ENCODE data around the gene VGLL4. TPM values are rescaled to one million over a fixed set of nuclear protein-coding genes. Genes with fewer than 3 reads are reported as not detected.

Gene VGLL4
- total and polyA plus RNA-seq, 2 donors (not counting 1 experiment from before 2014, with no cell fraction given): 25.8 to 29.0 TPM

DNA sequence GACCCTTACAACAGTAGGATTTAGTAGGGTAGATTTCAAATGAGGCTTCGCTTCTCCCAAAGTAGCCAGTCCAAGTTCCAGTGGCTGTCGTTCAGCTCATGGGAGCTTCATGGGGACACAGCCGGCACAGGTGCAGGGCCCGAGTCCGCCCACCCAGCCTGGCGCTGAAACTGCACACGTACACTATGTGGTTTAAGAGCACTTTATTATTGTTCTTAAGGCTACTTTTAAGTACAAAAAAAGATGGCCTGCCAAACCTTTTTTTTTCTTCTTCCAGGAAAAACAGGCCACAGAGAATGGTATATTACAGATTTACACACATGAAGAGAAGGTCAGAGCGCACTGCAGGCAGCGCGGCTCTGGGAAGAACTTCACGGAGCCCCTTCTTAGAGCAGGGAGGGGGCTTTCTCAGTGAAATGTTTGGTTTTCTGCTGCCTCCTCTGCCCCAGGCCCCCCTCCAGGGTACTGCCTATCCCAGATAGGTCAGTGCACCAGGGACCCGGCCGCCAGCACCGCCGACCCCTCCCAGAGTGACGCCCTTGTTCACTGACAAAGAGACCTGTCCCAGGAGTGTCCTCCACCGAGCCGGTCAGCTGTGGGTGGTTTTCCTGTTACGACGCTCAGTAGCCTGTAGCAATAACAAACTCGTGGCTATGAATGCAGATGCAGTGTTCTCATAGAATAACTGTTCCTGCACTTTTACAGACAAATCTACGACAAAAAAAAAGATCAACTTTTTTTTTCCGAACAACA, 87.7 kb downstream of the VGLL4 start:
- ChIA-PET POLR2A (no interaction called here), CTCF (no interaction called here)
- Histone ChIP-seq H3K27me3 (replicated peaks in 1 of 4; ENCODE audit: control extremely low read depth in 1 of 4, control insufficient read depth in 3 of 4, insufficient read depth in 4 of 4, low read length in 3 of 4) (no peaks in the 10 kb centered on the region), H3K36me3 (replicated peaks in 1 of 2; ENCODE audit: control extremely low read depth in 1 of 2, control insufficient read depth in 1 of 2, extremely low read depth in 1 of 2, insufficient read depth in 2 of 2, low read length in 1 of 2) (peaks cover 0 to 43% of the 10 kb centered on the region in 2 experiments), H2AFZ (ENCODE audit: insufficient read depth, low read depth, low read length, poor library complexity, severe bottlenecking) (no peak overlapping the region), H3K79me2 (ENCODE audit: control insufficient read depth, insufficient read depth, low read length) (no peaks in the 10 kb centered on the region), H3K9ac (ENCODE audit: low read length) (no peak overlapping the region), H4K20me1 (ENCODE audit: control insufficient read depth, insufficient read depth, low read length, poor library complexity, severe bottlenecking) (peaks cover under 1% of the 10 kb centered on the region), H3K27ac (ENCODE audit: low read length in 2 of 2) (no peak overlapping the region), H3K4me1 (ENCODE audit: control insufficient read depth in 2 of 2, insufficient read depth in 2 of 2, low read length in 2 of 2) (no peaks in the 10 kb centered on the region), H3K9me3 (ENCODE audit: control extremely low read depth in 1 of 3, control insufficient read depth in 2 of 3, insufficient read depth in 1 of 3, low read length in 2 of 3) (peaks cover 0 to under 1% (median 0%) of the 10 kb centered on the region in 3 donors), H3K4me2 (replicated peaks; ENCODE audit: low read depth, low read length, poor library complexity, severe bottlenecking) (no peak overlapping the region), H3K4me3 (ENCODE audit: control extremely low read depth in 1 of 5, extremely low read depth in 1 of 5, insufficient read depth in 1 of 5, low read depth in 2 of 5, low read length in 4 of 5) (no peak overlapping the region)
- TF ChIP-seq EZH2 (IDR thresholded peaks at IDR 0.05; ENCODE audit: borderline replicate concordance, insufficient read depth, low read depth, low read length, poor library complexity, severe bottlenecking): no peak
- TF ChIP-seq, protein P1, sequence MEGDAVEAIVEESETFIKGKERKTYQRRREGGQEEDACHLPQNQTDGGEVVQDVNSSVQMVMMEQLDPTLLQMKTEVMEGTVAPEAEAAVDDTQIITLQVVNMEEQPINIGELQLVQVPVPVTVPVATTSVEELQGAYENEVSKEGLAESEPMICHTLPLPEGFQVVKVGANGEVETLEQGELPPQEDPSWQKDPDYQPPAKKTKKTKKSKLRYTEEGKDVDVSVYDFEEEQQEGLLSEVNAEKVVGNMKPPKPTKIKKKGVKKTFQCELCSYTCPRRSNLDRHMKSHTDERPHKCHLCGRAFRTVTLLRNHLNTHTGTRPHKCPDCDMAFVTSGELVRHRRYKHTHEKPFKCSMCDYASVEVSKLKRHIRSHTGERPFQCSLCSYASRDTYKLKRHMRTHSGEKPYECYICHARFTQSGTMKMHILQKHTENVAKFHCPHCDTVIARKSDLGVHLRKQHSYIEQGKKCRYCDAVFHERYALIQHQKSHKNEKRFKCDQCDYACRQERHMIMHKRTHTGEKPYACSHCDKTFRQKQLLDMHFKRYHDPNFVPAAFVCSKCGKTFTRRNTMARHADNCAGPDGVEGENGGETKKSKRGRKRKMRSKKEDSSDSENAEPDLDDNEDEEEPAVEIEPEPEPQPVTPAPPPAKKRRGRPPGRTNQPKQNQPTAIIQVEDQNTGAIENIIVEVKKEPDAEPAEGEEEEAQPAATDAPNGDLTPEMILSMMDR (IDR thresholded peaks at IDR 0.05): no peak
- no peaks in the 10 kb centered on the region for H3K9me3 Mint-ChIP-seq (ENCODE audit: insufficient read depth)
- no peaks in the 10 kb centered on the region for H3K27me3 Mint-ChIP-seq
- 90% methylated on average over 14 of the region's 23 CpGs for WGBS (ENCODE audit: insufficient coverage)
- ATAC-seq (ENCODE audit: low read depth): no peak
- no peak for DNase-seq
- H3K27ac Mint-ChIP-seq: no peak overlapping the region
- H3K4me1 Mint-ChIP-seq: peaks cover 2% of the 10 kb centered on the region
- intact Hi-C loops (cut with micrococcal nuclease): no loop called here
- H3K4me3 Mint-ChIP-seq: no peak overlapping the region

GRCh38 chr3:11555211-11555782, 88.4 kb downstream of the VGLL4 start:
- no peak overlapping the region for H3K9ac ChIP-seq (ENCODE audit: low read length)
- peaks cover 0 to 3% (median 0%) of the 10 kb centered on the region in 3 donors for H3K9me3 ChIP-seq (ENCODE audit: control extremely low read depth in 1 of 3, control insufficient read depth in 2 of 3, insufficient read depth in 1 of 3, low read length in 2 of 3)
- H3K4me3 Mint-ChIP-seq: no peak overlapping the region
- H3K9me3 Mint-ChIP-seq (ENCODE audit: insufficient read depth): no peaks in the 10 kb centered on the region
- H3K27ac ChIP-seq (ENCODE audit: low read length in 2 of 2): no peak overlapping the region
- H2AFZ ChIP-seq (ENCODE audit: insufficient read depth, low read depth, low read length, poor library complexity, severe bottlenecking): no peak overlapping the region
- H3K79me2 ChIP-seq (ENCODE audit: control insufficient read depth, insufficient read depth, low read length): no peaks in the 10 kb centered on the region
- CTCF ChIA-PET: no interaction called here
- H3K36me3 ChIP-seq (replicated peaks in 1 of 2; ENCODE audit: control extremely low read depth in 1 of 2, control insufficient read depth in 1 of 2, extremely low read depth in 1 of 2, insufficient read depth in 2 of 2, low read length in 1 of 2): peaks cover 0 to 36% of the 10 kb centered on the region in 2 experiments
- peaks cover 8% of the 10 kb centered on the region for H3K4me1 Mint-ChIP-seq
- no peak overlapping the region for H3K4me3 ChIP-seq (ENCODE audit: control extremely low read depth in 1 of 5, extremely low read depth in 1 of 5, insufficient read depth in 1 of 5, low read depth in 2 of 5, low read length in 4 of 5)
- DNase-seq (no peak), ATAC-seq (ENCODE audit: low read depth) (no peak)
- POLR2A ChIA-PET: no interaction called here
- no peaks in the 10 kb centered on the region for H3K27me3 Mint-ChIP-seq
- TF ChIP-seq, protein P1 (IDR thresholded peaks at IDR 0.05): no peak
- TF ChIP-seq EZH2 (IDR thresholded peaks at IDR 0.05; ENCODE audit: borderline replicate concordance, insufficient read depth, low read depth, low read length, poor library complexity, severe bottlenecking): no peak
- intact Hi-C loops (cut with micrococcal nuclease): no loop called here
- H3K4me2 ChIP-seq (replicated peaks; ENCODE audit: low read depth, low read length, poor library complexity, severe bottlenecking): no peak overlapping the region
- over 99% methylated on average over 13 of the region's 13 CpGs for WGBS (ENCODE audit: insufficient coverage)
- H3K27me3 ChIP-seq (replicated peaks in 1 of 4; ENCODE audit: control extremely low read depth in 1 of 4, control insufficient read depth in 3 of 4, insufficient read depth in 4 of 4, low read length in 3 of 4): no peaks in the 10 kb centered on the region
- H3K4me1 ChIP-seq (ENCODE audit: control insufficient read depth in 2 of 2, insufficient read depth in 2 of 2, low read length in 2 of 2): no peaks in the 10 kb centered on the region
- H4K20me1 ChIP-seq (ENCODE audit: control insufficient read depth, insufficient read depth, low read length, poor library complexity, severe bottlenecking): no peaks in the 10 kb centered on the region
- H3K27ac Mint-ChIP-seq: no peak overlapping the region

Data from B cell (primary cell).